BLaER1 (cell line): ENCODE results near the gene HDAC4.

Experiments
- H3K27ac ChIP-seq: shearing (Covaris generic); formaldehyde crosslinking; 2 replicates; pipeline ENCODE4 v1.8.1; 2022
- H3K27me3 ChIP-seq: shearing (Covaris generic); formaldehyde crosslinking; 2 replicates; pipeline ENCODE4 v1.8.1; 2022
- H3K36me3 ChIP-seq: shearing (Covaris generic); formaldehyde crosslinking; 2 replicates; pipeline ENCODE4 v1.8.1; 2022
- H3K4me1 ChIP-seq: shearing (Covaris generic); formaldehyde crosslinking; 2 replicates; pipeline ENCODE4 v1.8.1; 2022
- H3K4me2 ChIP-seq: shearing (Covaris generic); formaldehyde crosslinking; 2 replicates; pipeline ENCODE4 v1.8.1; 2022
- H3K4me3 ChIP-seq: shearing (Covaris generic); formaldehyde crosslinking; 2 replicates; pipeline ENCODE4 v1.8.1; 2022
- H3K9ac ChIP-seq: shearing (Covaris generic); formaldehyde crosslinking; 2 replicates; pipeline ENCODE4 v1.8.1; 2022
- H3K9me3 ChIP-seq: shearing (Covaris generic); formaldehyde crosslinking; 2 replicates; pipeline ENCODE4 v1.8.1; 2022
- H4K20me1 ChIP-seq: shearing (Covaris generic); formaldehyde crosslinking; 2 replicates; pipeline ENCODE4 v1.8.1; 2022
- Cebpa-rat ChIP-seq: shearing (Covaris generic); IDR thresholded peaks from 2 replicates; pipeline ENCODE4 v1.8.1; 2022

The HDAC4 gene

DNA sequence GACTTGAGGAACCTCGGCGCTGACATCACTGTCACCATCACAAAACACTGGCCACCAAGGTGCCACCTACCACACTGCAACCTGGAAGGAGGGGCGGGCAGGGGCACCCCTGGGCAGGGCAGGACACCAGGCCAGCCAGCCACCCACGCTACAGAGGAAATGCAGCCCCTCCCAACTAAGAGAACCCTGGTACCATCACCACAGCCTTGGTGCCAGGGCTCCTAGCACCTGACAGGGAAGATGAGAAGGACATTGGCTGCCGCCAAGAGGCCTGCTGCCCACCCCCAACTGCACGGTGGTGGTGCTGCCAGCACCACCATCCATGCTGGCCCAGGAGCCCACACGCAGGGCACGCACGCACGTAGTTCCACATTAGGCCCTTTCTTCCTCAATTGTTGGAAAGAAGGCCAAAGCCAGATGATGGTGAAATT, 88.7 kb downstream of the HDAC4 start:
- peaks cover 35% of the 10 kb centered on the region for H3K36me3 ChIP-seq
- H3K27me3 ChIP-seq = no peaks in the 10 kb centered on the region
- TF ChIP-seq Cebpa-rat = no peak
- no peak overlapping the region; the same call in 1 of the 2 replicates for H3K9ac ChIP-seq
- H4K20me1 ChIP-seq = peaks cover 66% of the 10 kb centered on the region
- no peak overlapping the region for H3K4me3 ChIP-seq
- H3K4me2 ChIP-seq = peak overlapping the region; percentile 89
- H3K27ac ChIP-seq = peak overlapping the region; percentile 28; the same call in 1 of the 2 replicates
- peaks cover 27% of the 10 kb centered on the region for H3K9me3 ChIP-seq
- peaks cover 71% of the 10 kb centered on the region for H3K4me1 ChIP-seq

DNA sequence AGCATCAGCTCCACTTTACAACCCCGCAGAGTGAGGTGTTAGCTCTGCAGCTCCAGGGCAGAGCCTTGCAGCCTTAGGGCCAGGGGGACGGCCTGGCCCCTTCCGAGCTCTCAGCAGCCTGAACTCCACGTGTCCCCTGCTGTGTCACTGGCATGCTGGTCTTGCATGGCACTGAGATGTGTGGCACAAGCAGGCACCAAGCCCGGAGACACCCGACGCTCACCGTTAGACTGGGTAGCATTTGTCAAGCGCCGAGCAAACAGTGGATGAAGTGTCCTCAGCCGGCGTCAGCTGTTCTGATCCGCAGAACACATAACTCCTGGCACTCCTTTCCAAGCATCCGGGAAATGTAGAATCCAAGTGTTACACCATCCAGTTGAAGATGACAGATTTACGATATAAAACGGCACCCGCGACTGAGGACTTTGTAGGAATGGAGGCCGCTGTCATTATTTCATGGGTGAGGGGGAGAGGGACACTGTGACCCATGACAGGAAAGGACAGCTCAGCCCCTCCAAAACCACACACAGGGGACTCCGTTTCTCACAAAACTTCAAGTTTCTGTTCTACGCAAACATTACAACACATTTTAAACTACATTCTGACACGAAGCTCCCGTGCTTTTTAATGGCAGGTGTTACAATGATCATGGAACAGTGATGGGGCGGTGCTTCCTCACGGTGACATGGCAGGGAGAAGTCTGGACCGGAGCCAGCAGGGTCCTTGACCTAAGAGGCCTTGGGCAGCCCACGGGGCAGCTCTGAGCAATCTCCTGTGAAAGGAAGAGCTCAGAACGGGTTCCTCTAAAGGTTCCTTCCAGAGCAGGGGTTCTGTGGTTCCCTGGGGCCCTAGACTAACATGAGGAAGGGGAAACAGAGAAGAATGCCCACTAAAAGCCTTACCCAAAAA, 89.4 kb downstream of the HDAC4 start:
- H3K4me1 ChIP-seq = peaks cover 78% of the 10 kb centered on the region
- H3K4me3 ChIP-seq = no peak overlapping the region
- H3K27me3 ChIP-seq = no peaks in the 10 kb centered on the region
- H3K4me2 ChIP-seq = peak overlapping the region; percentile 89
- H3K9me3 ChIP-seq = peaks cover 24% of the 10 kb centered on the region
- H3K36me3 ChIP-seq = peaks cover 28% of the 10 kb centered on the region
- H4K20me1 ChIP-seq = peaks cover 66% of the 10 kb centered on the region
- no peak for TF ChIP-seq Cebpa-rat
- H3K9ac ChIP-seq = peak overlapping the region; percentile 44; the same call in 1 of the 2 replicates
- peak overlapping the region; percentile 67 for H3K27ac ChIP-seq

DNA sequence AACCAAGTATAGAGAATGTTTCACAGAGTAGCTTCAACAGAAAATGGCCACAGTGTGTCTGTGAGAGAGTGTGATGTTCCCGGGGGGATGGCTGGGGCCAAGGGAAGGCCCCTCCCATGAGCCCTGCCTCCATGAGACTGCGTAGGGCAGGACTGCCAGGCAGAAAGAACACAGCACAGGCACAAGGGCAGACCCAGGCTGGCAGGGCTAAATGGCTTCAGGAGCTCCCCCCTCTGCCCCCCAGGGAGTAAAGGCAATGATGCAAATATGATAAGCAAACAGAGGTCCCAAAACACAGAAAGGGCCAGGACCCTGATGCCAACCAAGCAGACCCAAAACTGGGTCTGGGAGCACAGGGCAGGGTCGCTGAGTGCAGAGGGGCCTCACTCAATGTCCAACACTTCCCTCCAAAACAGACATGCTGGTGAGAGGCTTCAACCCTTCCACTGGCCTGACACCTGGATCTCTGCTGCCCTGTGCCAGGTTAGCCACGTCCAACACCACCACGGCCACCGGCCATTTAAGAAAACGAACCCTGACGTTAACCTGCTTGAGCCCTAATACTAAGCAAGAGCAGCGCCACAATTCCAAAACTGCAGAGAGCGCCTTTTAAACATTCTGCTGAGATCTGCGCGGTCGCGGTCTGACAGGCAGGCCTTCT, 90.3 kb downstream of the HDAC4 start:
- Histone ChIP-seq H3K27me3 (no peaks in the 10 kb centered on the region), H4K20me1 (peaks cover 66% of the 10 kb centered on the region), H3K9me3 (peaks cover 16% of the 10 kb centered on the region), H3K36me3 (peaks cover 20% of the 10 kb centered on the region; the same call in 1 of the 2 replicates), H3K4me2 (peak overlapping the region; percentile 89), H3K27ac (peak overlapping the region; percentile 67), H3K4me1 (peaks cover 86% of the 10 kb centered on the region), H3K9ac (peak overlapping the region; percentile 44; the same call in 1 of the 2 replicates), H3K4me3 (no peak overlapping the region)
- no peak for TF ChIP-seq Cebpa-rat

DNA sequence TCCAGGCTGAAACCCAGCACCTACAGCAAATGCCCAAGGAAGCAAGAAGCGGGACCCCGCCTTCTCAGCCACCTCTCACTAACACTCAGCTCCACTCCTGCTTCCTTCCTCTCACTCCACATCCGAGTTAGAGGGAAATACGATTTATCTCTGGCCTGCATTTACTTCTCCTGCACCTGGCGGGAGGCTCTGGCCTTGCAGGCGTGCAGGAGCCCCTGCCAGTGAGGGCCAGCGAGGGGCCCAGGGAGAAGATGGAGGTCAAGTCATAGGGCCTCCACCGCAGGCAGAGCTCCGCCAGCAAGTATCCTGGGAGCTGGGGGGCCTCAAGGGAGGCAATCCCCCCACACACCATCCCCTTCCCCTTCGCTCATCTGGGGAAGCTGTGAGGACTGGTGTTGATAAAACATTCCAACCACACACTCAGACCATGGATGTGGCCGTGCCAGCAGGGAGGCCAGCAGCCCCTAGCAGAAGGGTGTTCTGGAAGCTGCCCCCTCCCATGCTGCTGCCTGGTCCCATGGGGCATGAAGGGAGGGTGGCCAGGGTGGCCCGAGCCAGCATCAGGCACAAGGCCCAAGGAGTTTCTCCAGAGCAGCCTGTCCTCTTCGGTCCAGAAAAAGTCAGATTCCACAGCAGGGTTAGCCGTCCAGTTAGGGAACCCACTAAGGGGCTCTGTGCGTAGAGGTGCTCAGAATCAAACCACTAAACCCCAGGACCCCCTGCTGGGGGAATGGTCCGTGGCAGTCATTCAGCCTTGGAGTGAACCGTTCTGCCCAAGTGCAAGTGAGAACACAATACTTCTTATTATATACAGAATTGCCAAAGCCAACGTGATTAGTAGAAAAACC, 91.2 kb downstream of the HDAC4 start:
- Histone ChIP-seq H3K4me1 (peaks cover 95% of the 10 kb centered on the region), H3K36me3 (peaks cover 11% of the 10 kb centered on the region; the same call in 1 of the 2 replicates), H3K27me3 (no peaks in the 10 kb centered on the region), H3K9ac (peak overlapping the region; percentile 44; the same call in 1 of the 2 replicates), H3K4me3 (peak overlapping the region; percentile 41), H3K9me3 (peaks cover 7% of the 10 kb centered on the region), H4K20me1 (peaks cover 66% of the 10 kb centered on the region), H3K27ac (peak overlapping the region; percentile 67), H3K4me2 (peak overlapping the region; percentile 89)
- TF ChIP-seq Cebpa-rat = no peak

DNA sequence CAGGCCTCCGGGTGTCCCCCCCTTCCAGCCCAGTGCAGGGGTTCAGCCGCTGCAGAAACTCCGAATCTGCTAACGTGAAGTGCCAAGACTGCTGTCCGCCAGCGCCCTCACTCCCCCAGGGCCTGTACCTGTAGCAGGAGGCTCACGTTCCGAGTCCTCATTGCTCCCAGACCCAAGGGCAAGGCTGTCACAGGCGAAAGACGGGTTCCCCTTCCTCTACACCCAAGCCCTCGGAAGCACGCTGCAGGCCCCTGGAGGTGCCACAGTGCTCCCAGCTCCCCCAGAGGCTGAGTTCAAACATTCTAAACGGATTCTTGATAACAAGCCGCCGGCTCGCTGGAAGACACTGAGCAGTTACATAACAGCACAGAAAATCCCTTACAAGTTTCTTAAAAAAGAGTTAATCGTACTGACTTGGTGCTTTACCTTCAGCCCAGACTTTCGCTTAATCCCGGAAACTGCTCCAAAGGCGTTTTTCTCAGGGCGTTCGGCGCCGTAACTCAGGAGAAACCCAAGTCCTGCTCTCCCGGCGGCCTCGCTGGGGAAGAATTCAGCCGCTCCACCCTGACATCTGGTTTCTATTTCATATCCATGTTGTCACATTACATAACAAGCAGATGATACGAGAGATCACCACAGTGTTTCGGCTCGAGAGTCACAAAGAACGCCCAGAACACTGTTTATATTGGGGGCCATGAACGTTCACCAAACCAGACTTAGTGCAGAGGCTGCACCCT, 92.0 kb downstream of the HDAC4 start:
- peaks cover 100% of the 10 kb centered on the region for H3K4me1 ChIP-seq
- peak overlapping the region; percentile 89 for H3K4me2 ChIP-seq
- H3K27ac ChIP-seq = peak overlapping the region; percentile 67
- H3K9me3 ChIP-seq = no peaks in the 10 kb centered on the region
- 0 out of 2 replicates have a peak, but pooled peaks cover 6% of the 10 kb centered on the region for H3K36me3 ChIP-seq
- H4K20me1 ChIP-seq = peaks cover 62% of the 10 kb centered on the region
- H3K4me3 ChIP-seq = peak overlapping the region; percentile 41; the same call in 1 of the 2 replicates
- H3K9ac ChIP-seq = peak overlapping the region; percentile 44; the same call in 1 of the 2 replicates
- no peak for TF ChIP-seq Cebpa-rat
- no peaks in the 10 kb centered on the region for H3K27me3 ChIP-seq

DNA sequence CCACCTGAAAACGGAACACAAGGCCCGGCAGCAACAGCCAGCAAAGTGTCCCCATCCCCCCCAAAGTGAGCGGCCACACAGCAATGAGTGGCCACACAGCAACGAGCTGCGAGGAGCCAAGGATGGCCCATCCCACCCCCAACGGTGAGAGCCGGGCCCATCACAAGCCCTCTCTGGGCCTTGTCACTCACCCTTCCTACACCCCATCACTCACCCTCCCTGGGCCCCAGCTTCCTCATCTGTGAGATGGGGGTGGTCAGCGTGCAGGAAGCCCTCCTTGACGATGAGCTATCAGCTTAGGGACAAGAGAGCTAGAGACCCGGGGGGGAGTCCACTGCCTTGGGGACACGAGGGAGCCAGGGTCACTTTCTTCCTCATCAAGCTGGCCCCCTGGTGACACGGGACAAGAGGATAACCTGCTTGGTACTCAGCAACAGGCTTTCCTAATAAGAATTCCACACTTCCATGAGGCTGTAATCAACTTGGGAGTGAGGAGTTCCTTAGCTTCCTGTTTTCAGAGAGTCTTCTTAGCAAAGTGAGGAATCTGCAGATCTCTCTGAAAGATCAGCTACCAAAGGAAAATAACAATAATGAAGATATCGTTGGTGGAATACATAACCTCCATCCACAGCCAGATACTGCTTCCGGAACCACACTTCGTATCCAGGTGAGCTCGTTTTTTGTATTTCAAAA, 92.8 kb downstream of the HDAC4 start:
- H3K9ac ChIP-seq = peak overlapping the region; percentile 44; the same call in 1 of the 2 replicates
- peak overlapping the region; percentile 89 for H3K4me2 ChIP-seq
- peaks cover 57% of the 10 kb centered on the region for H4K20me1 ChIP-seq
- H3K27me3 ChIP-seq = no peaks in the 10 kb centered on the region
- TF ChIP-seq Cebpa-rat = no peak
- no peak overlapping the region for H3K4me3 ChIP-seq
- H3K27ac ChIP-seq = peak overlapping the region; percentile 67
- H3K9me3 ChIP-seq = no peaks in the 10 kb centered on the region
- H3K36me3 ChIP-seq = 0 out of 2 replicates have a peak, but pooled peaks cover 6% of the 10 kb centered on the region
- peaks cover 100% of the 10 kb centered on the region for H3K4me1 ChIP-seq

DNA sequence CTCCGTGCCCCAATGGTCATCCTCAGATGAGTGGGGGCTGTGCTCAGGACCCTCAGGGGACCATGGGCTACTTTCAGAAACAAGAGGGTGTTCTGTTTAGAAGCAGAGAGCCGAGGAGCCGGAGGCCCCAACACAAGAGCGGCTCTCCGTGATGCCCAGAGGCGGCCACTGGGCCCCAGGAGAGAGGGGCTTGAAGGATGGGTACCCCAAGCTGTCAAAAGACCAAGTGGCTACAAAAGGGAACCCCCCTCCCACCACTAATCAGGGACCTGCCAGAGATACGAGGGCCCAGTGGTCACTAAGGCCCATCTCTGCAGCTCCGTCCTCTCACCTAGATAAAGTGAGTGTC, 93.6 kb downstream of the HDAC4 start:
- H3K27me3 ChIP-seq = no peaks in the 10 kb centered on the region
- H3K4me2 ChIP-seq = peak overlapping the region; percentile 89; the same call in 1 of the 2 replicates
- H3K4me3 ChIP-seq = no peak overlapping the region
- H3K36me3 ChIP-seq = 0 out of 2 replicates have a peak, but pooled peaks cover 6% of the 10 kb centered on the region
- H3K27ac ChIP-seq = peak overlapping the region; percentile 67
- H3K9ac ChIP-seq = no peak overlapping the region
- TF ChIP-seq Cebpa-rat = no peak
- peaks cover 100% of the 10 kb centered on the region for H3K4me1 ChIP-seq
- no peaks in the 10 kb centered on the region for H3K9me3 ChIP-seq
- peaks cover 57% of the 10 kb centered on the region for H4K20me1 ChIP-seq
